K562 (cell line): Measurements from ENCODE around the gene SLC25A45. TPM values are rescaled to one million over a fixed set of nuclear protein-coding genes. Genes with fewer than 3 reads are reported as not detected.
A peak's percentile ranks its signal among the peaks of the same experiment; 100 is the strongest.

ENCODE experiments used
- ARID1B ChIP-seq: fragments of 450-650 bp; IDR thresholded peaks from 2 replicates; pipeline ENCODE4 v1.6.1; 2016; ENCODE audit warnings: antibody characterized with exemption, mild to moderate bottlenecking, inconsistent platforms
- CC2D1A ChIP-seq: fragments of 450-650 bp; IDR thresholded peaks from 2 replicates; pipeline ENCODE4 v1.6.1; 2017; ENCODE audit warnings: mild to moderate bottlenecking
- CTBP1 ChIP-seq: fragments of 450-650 bp; IDR thresholded peaks from 2 replicates; pipeline ENCODE4 v1.6.1; 2016; ENCODE audit warnings: borderline replicate concordance
- ELF1 ChIP-seq: fragments of 200-800 bp; sonication (Bioruptor generic); IDR thresholded peaks from 2 replicates; pipeline ENCODE4 v1.6.1; 2016; ENCODE audit warnings: missing genetic modification characterization, missing compliant biosample characterization
- GATAD2A ChIP-seq: fragments of 450-650 bp; IDR thresholded peaks from 2 replicates; pipeline ENCODE4 v1.6.1; 2017
- GTF2A2 ChIP-seq: IDR thresholded peaks from 2 replicates; pipeline ENCODE4 v1.6.1; 2016; ENCODE audit warnings: mild to moderate bottlenecking, missing genetic modification characterization, missing compliant biosample characterization
- HDGF ChIP-seq: fragments of 450-650 bp; IDR thresholded peaks from 2 replicates; pipeline ENCODE4 v1.6.1; 2016
- HNRNPH1 ChIP-seq: fragments of 200-400 bp; formaldehyde crosslinking; optimal IDR thresholded peaks from 2 replicates; pipeline ENCODE3; 2017; ENCODE audit warnings: low read depth, mild to moderate bottlenecking, low read length, moderate library complexity
- HNRNPK ChIP-seq: fragments of 200-400 bp; formaldehyde crosslinking; IDR thresholded peaks from one replicate; pipeline ENCODE4 v1.6.1; 2018; ENCODE audit warnings: mild to moderate bottlenecking, low read depth, low read length; ENCODE audit not compliant: poor library complexity, severe bottlenecking
- LCOR ChIP-seq: sonication (generic); formaldehyde crosslinking; IDR thresholded peaks from 2 replicates; pipeline ENCODE4 v1.8.0; 2022; ENCODE audit warnings: mild to moderate bottlenecking, missing genetic modification reagents
- MCM5 ChIP-seq: fragments of 450-650 bp; IDR thresholded peaks from 2 replicates; pipeline ENCODE4 v1.6.1; 2016; ENCODE audit warnings: low read depth
- MTA3 ChIP-seq: fragments of 450-650 bp; formaldehyde crosslinking; IDR thresholded peaks from 2 replicates; pipeline ENCODE4 v1.6.1; 2017; ENCODE audit warnings: mild to moderate bottlenecking, borderline replicate concordance
- MYC ChIP-seq, 2 experiments: fragments of 250-450 bp in 1 of 2; sonication (Bioruptor Pico) in 1 of 2; IDR thresholded peaks; 2 replicates each; pipeline versions ENCODE4 v1.5.1 to v1.6.1; 2012 to 2021; ENCODE audit warnings: low read depth in 2 of 2, borderline replicate concordance in 1 of 2, improper control_type of control experiment in 1 of 2, low read length in 1 of 2, mild to moderate bottlenecking in 1 of 2, moderate library complexity in 1 of 2
- SAFB ChIP-seq: fragments of 200-400 bp; formaldehyde crosslinking; IDR thresholded peaks from 2 replicates; pipeline ENCODE4 v1.6.1; 2017; ENCODE audit warnings: low read depth, low read length, borderline replicate concordance
- SREBF1 ChIP-seq: fragments of 150-350 bp; IDR thresholded peaks from 2 replicates; pipeline ENCODE4 v1.6.1; 2014; ENCODE audit warnings: antibody characterized with exemption, low read depth, low read length, borderline replicate concordance
- TRIM28 ChIP-seq: fragments of 450-650 bp; IDR thresholded peaks from 2 replicates; pipeline ENCODE4 v1.6.1; 2017
- ZFP30 ChIP-seq: fragments of 250-450 bp; sonication (Bioruptor Pico); IDR thresholded peaks from 2 replicates; pipeline ENCODE4 v1.8.0; 2022; ENCODE audit warnings: moderate library complexity, mild to moderate bottlenecking, inconsistent platforms, borderline replicate concordance
- ZNF12 ChIP-seq: sonication (generic); formaldehyde crosslinking; IDR thresholded peaks from 2 replicates; pipeline ENCODE4 v1.4.0; 2020; ENCODE audit warnings: mild to moderate bottlenecking, missing genetic modification reagents
- ZNF184 ChIP-seq: sonication (generic); formaldehyde crosslinking; IDR thresholded peaks from 2 replicates; pipeline ENCODE4 v1.5.0; 2020; ENCODE audit warnings: missing genetic modification reagents
- ZNF408 ChIP-seq: fragments of 250-450 bp; sonication (Bioruptor Pico); IDR thresholded peaks from 2 replicates; pipeline ENCODE4 v1.4.0; 2020; ENCODE audit warnings: low read depth, mild to moderate bottlenecking, moderate library complexity
- ZNF780A ChIP-seq: fragments of 250-450 bp; sonication (Bioruptor Pico); IDR thresholded peaks from 2 replicates; pipeline ENCODE4 v1.5.0; 2021; ENCODE audit warnings: mild to moderate bottlenecking
- polyA plus RNA-seq, 8 experiments: library from polyadenylated mRNA; depleted of rRNA in 4 of 8; stranded (reverse) in 5 of 8; unstranded in 3 of 8; fragments of >200 nt; fragmentation: Nextera tagmentation in 2 of 8; fragmentation: Illumina TruSeq in 1 of 8; extraction: Ambion mirVana in 2 of 8; extraction: Trizol in 1 of 8; gene quantifications; 2 replicates each; pipeline versions ENCODE4 v1.2.1 to v1.2.3, GENCODE V29; 2011 to 2014; ENCODE audit warnings: inconsistent platforms in 1 of 8, missing spikeins in 1 of 8
- total RNA-seq, 7 experiments: library from RNA; depleted of rRNA in 6 of 7; stranded (reverse); fragments of >200 nt in 6 of 7; fragmentation: Illumina TruSeq in 2 of 7; extraction: Trizol in 2 of 7; gene quantifications; 2 replicates each; pipeline versions ENCODE4 v1.2.1 to v1.2.3, GENCODE V29; 2011 to 2021; ENCODE audit warnings: low replicate concordance in 1 of 7
- TF ChIP-seq, protein P1 (sequence below), 2 experiments: fragments of 450-650 bp in 1 of 2; sonication (generic) in 1 of 2; formaldehyde crosslinking in 1 of 2; IDR thresholded peaks in 1 of 2; conservative IDR thresholded peaks in 1 of 2; 2 replicates each; pipeline versions ENCODE4 v1.6.1 to v1.8.1; 2016 to 2023; ENCODE audit warnings: mild to moderate bottlenecking in 2 of 2, moderate library complexity in 2 of 2, inconsistent platforms in 1 of 2, missing genetic modification reagents in 1 of 2
- TF ChIP-seq, protein P2 (sequence below): sonication (generic); formaldehyde crosslinking; IDR thresholded peaks from 2 replicates; pipeline ENCODE4 v1.8.1; 2023; ENCODE audit warnings: mild to moderate bottlenecking, missing genetic modification reagents
- TF ChIP-seq, protein P3 (sequence below): sonication (generic); formaldehyde crosslinking; IDR thresholded peaks from 2 replicates; pipeline ENCODE4 v1.9.0; 2022; ENCODE audit warnings: mild to moderate bottlenecking, missing genetic modification reagents
- TF ChIP-seq, protein P4 (sequence below): fragments of 250-450 bp; sonication (Bioruptor Pico); IDR thresholded peaks from 2 replicates; pipeline ENCODE4 v1.8.0; 2022; ENCODE audit warnings: moderate library complexity, mild to moderate bottlenecking, inconsistent platforms

Gene SLC25A45
- total and polyA plus RNA-seq, 9 of the 15 experiments (the other 6 are each of a cell fraction or from before 2014, with no cell fraction given), result 0.15 to 2.3 (median 0.68) TPM

DNA sequence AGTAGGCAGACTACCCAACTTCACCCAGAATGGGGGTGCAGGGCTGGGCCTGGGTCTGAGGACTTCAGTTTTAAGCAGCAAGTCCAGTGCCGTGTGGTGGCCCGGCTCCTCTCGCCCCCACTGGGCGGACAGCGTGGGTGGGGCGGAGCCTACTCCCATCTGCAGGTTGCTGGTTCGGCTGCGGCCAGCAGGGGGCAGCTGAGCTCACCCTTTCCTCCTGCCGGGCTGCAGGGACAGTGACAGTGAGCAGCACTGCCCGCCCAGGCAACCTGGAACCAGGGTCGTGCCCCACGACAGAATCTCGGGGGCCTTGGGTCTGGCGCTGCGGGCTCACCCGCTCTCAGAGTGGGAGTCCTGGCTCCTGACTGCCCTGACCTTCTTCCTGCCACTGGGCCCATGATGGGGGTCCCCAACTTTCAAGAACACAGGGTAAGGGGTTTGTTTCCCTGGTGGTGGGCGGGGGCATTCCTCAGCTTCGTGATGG, 33.9 kb upstream of the SLC25A45 start (continued):
- TF ChIP-seq, protein P1, sequence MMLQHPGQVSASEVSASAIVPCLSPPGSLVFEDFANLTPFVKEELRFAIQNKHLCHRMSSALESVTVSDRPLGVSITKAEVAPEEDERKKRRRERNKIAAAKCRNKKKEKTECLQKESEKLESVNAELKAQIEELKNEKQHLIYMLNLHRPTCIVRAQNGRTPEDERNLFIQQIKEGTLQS (IDR thresholded peaks at IDR 0.05), result no peak
- TF ChIP-seq, protein P1 (CRISPR knock-in tag; conservative IDR thresholded peaks at IDR 0.05), result no peak
- TF ChIP-seq ELF1 (tag), result no peak
- no peak for TF ChIP-seq ZNF780A
- TF ChIP-seq, protein P2, sequence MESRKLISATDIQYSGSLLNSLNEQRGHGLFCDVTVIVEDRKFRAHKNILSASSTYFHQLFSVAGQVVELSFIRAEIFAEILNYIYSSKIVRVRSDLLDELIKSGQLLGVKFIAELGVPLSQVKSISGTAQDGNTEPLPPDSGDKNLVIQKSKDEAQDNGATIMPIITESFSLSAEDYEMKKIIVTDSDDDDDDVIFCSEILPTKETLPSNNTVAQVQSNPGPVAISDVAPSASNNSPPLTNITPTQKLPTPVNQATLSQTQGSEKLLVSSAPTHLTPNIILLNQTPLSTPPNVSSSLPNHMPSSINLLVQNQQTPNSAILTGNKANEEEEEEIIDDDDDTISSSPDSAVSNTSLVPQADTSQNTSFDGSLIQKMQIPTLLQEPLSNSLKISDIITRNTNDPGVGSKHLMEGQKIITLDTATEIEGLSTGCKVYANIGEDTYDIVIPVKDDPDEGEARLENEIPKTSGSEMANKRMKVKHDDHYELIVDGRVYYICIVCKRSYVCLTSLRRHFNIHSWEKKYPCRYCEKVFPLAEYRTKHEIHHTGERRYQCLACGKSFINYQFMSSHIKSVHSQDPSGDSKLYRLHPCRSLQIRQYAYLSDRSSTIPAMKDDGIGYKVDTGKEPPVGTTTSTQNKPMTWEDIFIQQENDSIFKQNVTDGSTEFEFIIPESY (CRISPR knock-in tag), result peak; percentile 79
- no peak for TF ChIP-seq HNRNPH1
- no peak for TF ChIP-seq TRIM28
- TF ChIP-seq MYC (IDR thresholded peaks at IDR 0.05; ENCODE audit: low read depth, low read length), result peak; percentile 76
- 0 out of 2 replicates have a peak, but pooled peaks have one; percentile 33 for TF ChIP-seq MYC (CRISPR knock-in tag; IDR thresholded peaks at IDR 0.05; ENCODE audit: borderline replicate concordance, low read depth)
- TF ChIP-seq ZNF408 (CRISPR knock-in tag), result no peak
- TF ChIP-seq ZNF12, result no peak
- TF ChIP-seq CTBP1, result peak; percentile 83; the same call in 1 of the 2 replicates
- TF ChIP-seq HNRNPK, result no peak
- TF ChIP-seq CC2D1A, result peak; percentile 74
- TF ChIP-seq HDGF, result no peak
- TF ChIP-seq, protein P3, sequence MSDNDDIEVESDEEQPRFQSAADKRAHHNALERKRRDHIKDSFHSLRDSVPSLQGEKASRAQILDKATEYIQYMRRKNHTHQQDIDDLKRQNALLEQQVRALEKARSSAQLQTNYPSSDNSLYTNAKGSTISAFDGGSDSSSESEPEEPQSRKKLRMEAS (CRISPR knock-in tag), result peak; percentile 48; the same call in 1 of the 2 replicates
- TF ChIP-seq, protein P4, sequence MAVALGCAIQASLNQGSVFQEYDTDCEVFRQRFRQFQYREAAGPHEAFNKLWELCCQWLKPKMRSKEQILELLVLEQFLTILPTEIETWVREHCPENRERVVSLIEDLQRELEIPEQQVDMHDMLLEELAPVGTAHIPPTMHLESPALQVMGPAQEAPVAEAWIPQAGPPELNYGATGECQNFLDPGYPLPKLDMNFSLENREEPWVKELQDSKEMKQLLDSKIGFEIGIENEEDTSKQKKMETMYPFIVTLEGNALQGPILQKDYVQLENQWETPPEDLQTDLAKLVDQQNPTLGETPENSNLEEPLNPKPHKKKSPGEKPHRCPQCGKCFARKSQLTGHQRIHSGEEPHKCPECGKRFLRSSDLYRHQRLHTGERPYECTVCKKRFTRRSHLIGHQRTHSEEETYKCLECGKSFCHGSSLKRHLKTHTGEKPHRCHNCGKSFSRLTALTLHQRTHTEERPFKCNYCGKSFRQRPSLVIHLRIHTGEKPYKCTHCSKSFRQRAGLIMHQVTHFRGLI (CRISPR knock-in tag), result no peak
- no peak for TF ChIP-seq ZFP30
- TF ChIP-seq ZNF184 (CRISPR knock-in tag), result no peak
- peak; percentile 26; the same call in 1 of the 2 replicates for TF ChIP-seq ARID1B
- no peak; the same call in 1 of the 2 replicates for TF ChIP-seq GTF2A2 (tag)
- TF ChIP-seq SREBF1, result no peak
- TF ChIP-seq MTA3, result peak; percentile 76; the same call in 1 of the 2 replicates
- peak; percentile 84; the same call in 1 of the 2 replicates for TF ChIP-seq GATAD2A
- 0 out of 2 replicates have a peak, but pooled peaks have one; percentile 39 for TF ChIP-seq SAFB
- TF ChIP-seq LCOR (CRISPR knock-in tag), result peak; percentile 58; the same call in 1 of the 2 replicates
- no peak for TF ChIP-seq MCM5
